Immature natural killer cell (primary cell): Measurements from ENCODE around the gene CCIN. TPM values are rescaled to one million over a fixed set of nuclear protein-coding genes. Genes with fewer than 3 reads are reported as not detected.

Source experiments
- DNase-seq, 3 donors: peaks; one replicate each; pipeline ENCODE4 v3.0.0; 2022; ENCODE audit warnings: mixed read lengths in 1 of 3
- H3K27ac Mint-ChIP-seq, 6 donors: one replicate each; pipeline ENCODE4 v1.8.0; 2020; ENCODE audit warnings: mixed read lengths in 6 of 6, mild to moderate bottlenecking in 5 of 6, inconsistent platforms in 4 of 6, moderate library complexity in 3 of 6
- H3K27me3 Mint-ChIP-seq, 3 donors: one replicate each; pipeline ENCODE4 v1.8.0; 2020 to 2021; ENCODE audit warnings: low read depth in 3 of 3, mild to moderate bottlenecking in 3 of 3, mixed read lengths in 3 of 3, moderate library complexity in 3 of 3, inconsistent platforms in 1 of 3
- H3K36me3 Mint-ChIP-seq, 3 donors: one replicate each; pipeline ENCODE4 v1.8.0; 2020; ENCODE audit warnings: mixed read lengths in 3 of 3, inconsistent platforms in 2 of 3, mild to moderate bottlenecking in 2 of 3
- H3K4me1 Mint-ChIP-seq, 2 donors: one replicate each; pipeline ENCODE4 v1.8.0; 2020; ENCODE audit warnings: inconsistent platforms in 2 of 2, mild to moderate bottlenecking in 2 of 2, mixed read lengths in 2 of 2, moderate library complexity in 1 of 2
- H3K4me3 Mint-ChIP-seq, 5 donors: one replicate each; pipeline ENCODE4 v1.8.0; 2020; ENCODE audit warnings: mild to moderate bottlenecking in 5 of 5, mixed read lengths in 5 of 5, inconsistent platforms in 3 of 5, moderate library complexity in 3 of 5
- H3K9me3 Mint-ChIP-seq, 6 donors: one replicate each; pipeline ENCODE4 v1.8.0; 2020; ENCODE audit warnings: mild to moderate bottlenecking in 6 of 6, mixed read lengths in 6 of 6, inconsistent platforms in 4 of 6, moderate library complexity in 3 of 6
- polyA plus RNA-seq, 3 donors: library from polyadenylated mRNA; unstranded; fragments of 300-500 nt; fragmentation: Illumina TruSeq; gene quantifications; one replicate each; pipeline ENCODE4 v1.2.3, GENCODE V29; 2021

CCIN gene
- polyA plus RNA-seq, 3 donors from 2014 or later = 0.43 TPM; not detected in 2

- Mint-ChIP-seq H3K27me3 (peaks cover 8 to 12% (median 12%) of the 10 kb centered on the region in 3 donors), H3K4me3 (peak overlapping the region; percentile 93 to 100 (median 97)), H3K36me3 (peaks cover 14 to 35% (median 35%) of the 10 kb centered on the region in 3 donors), H3K4me1 (peaks cover 97 to 100% of the 10 kb centered on the region in 2 donors), H3K27ac (peak overlapping the region; percentile 98 to 100 (median 100)), H3K9me3 (peaks cover 0 to 3% (median 0%) of the 10 kb centered on the region in 6 donors)
- peak; percentile 68 to 71 (median 70) for DNase-seq
Measured at GRCh38 chr9:36144309-36145232, 24.6 kb upstream of the CCIN start.

GRCh38 chr9:36145970-36146369 lies 23.2 kb upstream of the CCIN start:
- H3K36me3 Mint-ChIP-seq = peaks cover 16 to 44% (median 35%) of the 10 kb centered on the region in 3 donors

GRCh38 chr9:36146651-36147050 lies 22.5 kb upstream of the CCIN start:
- peaks cover 94 to 100% of the 10 kb centered on the region in 2 donors for H3K4me1 Mint-ChIP-seq
- DNase-seq = no peak
- peak overlapping the region; percentile 93 to 100 (median 97) for H3K4me3 Mint-ChIP-seq
- H3K9me3 Mint-ChIP-seq = peaks cover 0 to 3% (median 0%) of the 10 kb centered on the region in 6 donors
- peak overlapping the region; percentile 73 to 100 (median 100) for H3K27ac Mint-ChIP-seq
- H3K27me3 Mint-ChIP-seq = peaks cover 9 to 13% (median 12%) of the 10 kb centered on the region in 3 donors
- peaks cover 18 to 46% (median 35%) of the 10 kb centered on the region in 3 donors for H3K36me3 Mint-ChIP-seq

More at GRCh38 chr9:36145970-36146369, 23.2 kb upstream of the CCIN start:
- Mint-ChIP-seq H3K4me3 (peak overlapping the region; percentile 93 to 100 (median 97)), H3K9me3 (peaks cover 0 to 3% (median 0%) of the 10 kb centered on the region in 6 donors), H3K4me1 (peaks cover 94 to 100% of the 10 kb centered on the region in 2 donors), H3K27ac (peak overlapping the region; percentile 98 to 100 (median 100)), H3K27me3 (peaks cover 8 to 12% (median 12%) of the 10 kb centered on the region in 3 donors)
- no peak for DNase-seq

GRCh38 chr9:36147441-36148175 lies 21.6 kb upstream of the CCIN start:
- peak overlapping the region; percentile 73 to 99 (median 85) for H3K27ac Mint-ChIP-seq
- peak overlapping the region; percentile 46 to 71 (median 63) for H3K4me3 Mint-ChIP-seq
- DNase-seq = no peak
- peaks cover 93 to 99% of the 10 kb centered on the region in 2 donors for H3K4me1 Mint-ChIP-seq
- H3K27me3 Mint-ChIP-seq = peaks cover 16 to 20% (median 18%) of the 10 kb centered on the region in 3 donors
- H3K9me3 Mint-ChIP-seq = peaks cover 0 to 3% (median 0%) of the 10 kb centered on the region in 6 donors
- H3K36me3 Mint-ChIP-seq = peaks cover 23 to 46% (median 35%) of the 10 kb centered on the region in 3 donors

- peak; percentile 75 to 82 (median 76) for DNase-seq
- peaks cover 0 to 3% (median 0%) of the 10 kb centered on the region in 6 donors for H3K9me3 Mint-ChIP-seq
- H3K4me3 Mint-ChIP-seq = peak overlapping the region; percentile 35 to 71 (median 62)
- H3K27ac Mint-ChIP-seq = peak overlapping the region; percentile 73 to 99 (median 84)
- H3K27me3 Mint-ChIP-seq = peaks cover 16 to 23% (median 19%) of the 10 kb centered on the region in 3 donors
- H3K4me1 Mint-ChIP-seq = peaks cover 93 to 99% of the 10 kb centered on the region in 2 donors
- H3K36me3 Mint-ChIP-seq = peaks cover 23 to 50% (median 38%) of the 10 kb centered on the region in 3 donors
Measured at GRCh38 chr9:36148311-36149051, 20.7 kb upstream of the CCIN start.

- peaks cover 17 to 22% (median 19%) of the 10 kb centered on the region in 3 donors for H3K27me3 Mint-ChIP-seq
- H3K9me3 Mint-ChIP-seq = peaks cover 0 to 3% (median 0%) of the 10 kb centered on the region in 6 donors
- H3K36me3 Mint-ChIP-seq = peaks cover 26 to 53% (median 40%) of the 10 kb centered on the region in 3 donors
- peak overlapping the region; percentile 73 to 100 (median 90) for H3K27ac Mint-ChIP-seq
- peaks cover 93 to 97% of the 10 kb centered on the region in 2 donors for H3K4me1 Mint-ChIP-seq
- peak overlapping the region in 4 of 5 donors; percentile 35 to 71 (median 61) for H3K4me3 Mint-ChIP-seq
- no peak for DNase-seq
Measured at GRCh38 chr9:36149197-36149596, 20.0 kb upstream of the CCIN start.

- Mint-ChIP-seq H3K9me3 (no peaks in the 10 kb centered on the region), H3K27me3 (peaks cover 15 to 17% (median 16%) of the 10 kb centered on the region in 3 donors), H3K4me1 (peaks cover 85 to 89% of the 10 kb centered on the region in 2 donors), H3K4me3 (peak overlapping the region; percentile 81 to 93 (median 89)), H3K36me3 (peaks cover 26 to 43% (median 31%) of the 10 kb centered on the region in 3 donors), H3K27ac (peak overlapping the region; percentile 95 to 100 (median 98))
- DNase-seq = no peak
Measured at GRCh38 chr9:36150574-36151315, 18.4 kb upstream of the CCIN start.

GRCh38 chr9:36151316-36152210 lies 17.6 kb upstream of the CCIN start:
- peaks cover 77 to 81% of the 10 kb centered on the region in 2 donors for H3K4me1 Mint-ChIP-seq
- H3K9me3 Mint-ChIP-seq = no peaks in the 10 kb centered on the region
- peaks cover 15 to 16% (median 15%) of the 10 kb centered on the region in 3 donors for H3K27me3 Mint-ChIP-seq
- peak; percentile 93 to 95 (median 93) for DNase-seq
- peak overlapping the region; percentile 81 to 93 (median 89) for H3K4me3 Mint-ChIP-seq
- peaks cover 18 to 38% (median 25%) of the 10 kb centered on the region in 3 donors for H3K36me3 Mint-ChIP-seq
- peak overlapping the region; percentile 95 to 100 (median 98) for H3K27ac Mint-ChIP-seq

GRCh38 chr9:36152741-36153438 lies 16.3 kb upstream of the CCIN start:
- DNase-seq = no peak
- Mint-ChIP-seq H3K9me3 (no peaks in the 10 kb centered on the region), H3K4me1 (peaks cover 66 to 68% of the 10 kb centered on the region in 2 donors), H3K27ac (peak overlapping the region; percentile 51 to 100 (median 93)), H3K4me3 (peak overlapping the region; percentile 48 to 89 (median 66)), H3K36me3 (peaks cover 18 to 29% (median 18%) of the 10 kb centered on the region in 3 donors), H3K27me3 (peaks cover 15 to 16% (median 15%) of the 10 kb centered on the region in 3 donors)

- peak overlapping the region in 4 of 5 donors; percentile 22 to 64 (median 50) for H3K4me3 Mint-ChIP-seq
- peaks cover 25 to 37% (median 26%) of the 10 kb centered on the region in 3 donors for H3K36me3 Mint-ChIP-seq
- no peaks in the 10 kb centered on the region for H3K9me3 Mint-ChIP-seq
- peaks cover 65% of the 10 kb centered on the region in 2 donors for H3K4me1 Mint-ChIP-seq
- no peak for DNase-seq
- H3K27me3 Mint-ChIP-seq = peaks cover 12 to 14% (median 12%) of the 10 kb centered on the region in 3 donors
- H3K27ac Mint-ChIP-seq = peak overlapping the region; percentile 51 to 100 (median 93)
Measured at GRCh38 chr9:36153746-36154145, 15.4 kb upstream of the CCIN start.
